Caco-2 (cell line): Measurements from ENCODE around the gene RPF1. TPM values are rescaled to one million over a fixed set of nuclear protein-coding genes. Genes with fewer than 3 reads are reported as not detected.

Experiments used
- BruUV-seq: library from RNA; stranded (reverse); fragments of 400-500 nt; replicated peaks from 2 replicates; lab custom pipeline; 2021; lab: Mats Ljungman, UMichigan
- CTCF ChIA-PET: fragments of 300-600 bp; sonication (Branson Sonifier 250); formaldehyde crosslinking; loops from one replicate; lab custom pipeline; 2022; ENCODE audit warnings: antibody characterized with exemption; lab: Charles Lee
- POLR2A ChIA-PET: fragments of 300-600 bp; sonication (Branson Sonifier 250); formaldehyde crosslinking; loops from one replicate; lab custom pipeline; 2022; ENCODE audit warnings: antibody characterized with exemption; lab: Charles Lee
- DNase-seq, 2 experiments: peaks; one replicate each; pipeline versions ENCODE4 v3.0.0 to v3.0.0-alpha.2; 2020 to 2022
- H3K27me3 ChIP-seq: replicated peaks from 2 replicates; pipeline ENCODE4 v1.6.0; 2011; ENCODE audit warnings: low read length; ENCODE audit not compliant: control insufficient read depth, insufficient read depth
- H3K36me3 ChIP-seq: 2 replicates; pipeline ENCODE4 v1.5.1; 2011; ENCODE audit warnings: low read length; ENCODE audit not compliant: control insufficient read depth, insufficient read depth
- H3K4me1 ChIP-seq: fragments of 250-450 bp; sonication (Bioruptor Pico); 2 replicates; pipeline ENCODE4 v1.5.1; 2020; ENCODE audit warnings: mild to moderate bottlenecking
- H3K4me3 ChIP-seq: 2 replicates; pipeline ENCODE4 v1.5.1; 2011; ENCODE audit warnings: low read depth, mild to moderate bottlenecking, control low read depth, low read length
- H3K9me3 ChIP-seq: fragments of 250-450 bp; sonication (Bioruptor Pico); 2 replicates; pipeline ENCODE4 v1.5.1; 2020; ENCODE audit warnings: mild to moderate bottlenecking, moderate library complexity
- H3K27ac Mint-ChIP-seq: one replicate; pipeline ENCODE4 v1.8.0; 2022; ENCODE audit warnings: mixed read lengths; ENCODE audit not compliant: unreplicated experiment
- H3K27me3 Mint-ChIP-seq: one replicate; pipeline ENCODE4 v1.8.0; 2022; ENCODE audit warnings: mixed read lengths; ENCODE audit not compliant: insufficient read depth, unreplicated experiment
- H3K36me3 Mint-ChIP-seq: one replicate; pipeline ENCODE4 v1.8.0; 2022; ENCODE audit warnings: mild to moderate bottlenecking, mixed read lengths; ENCODE audit not compliant: insufficient read depth, unreplicated experiment
- H3K4me1 Mint-ChIP-seq: one replicate; pipeline ENCODE4 v1.8.0; 2022; ENCODE audit warnings: low read depth, mixed read lengths; ENCODE audit not compliant: unreplicated experiment
- H3K4me3 Mint-ChIP-seq: one replicate; pipeline ENCODE4 v1.8.0; 2022; ENCODE audit warnings: mild to moderate bottlenecking, moderate library complexity, mixed read lengths; ENCODE audit not compliant: unreplicated experiment
- H3K9me3 Mint-ChIP-seq: one replicate; pipeline ENCODE4 v1.8.0; 2022; ENCODE audit warnings: mixed read lengths; ENCODE audit not compliant: unreplicated experiment
- intact Hi-C: fragments of 100-400 bp; cut with micrococcal nuclease; formaldehyde crosslinking; loops from one replicate; pipeline ENCODE4 v1.10.0; 2022; ENCODE audit not compliant: unreplicated experiment
- total RNA-seq: library from RNA; stranded (reverse); gene quantifications from 2 replicates; pipeline ENCODE4 v1.2.3, GENCODE V29; 2022
- TF ChIP-seq, protein P1 (sequence below), 2 experiments: fragments of 200-600 bp in 1 of 2; IDR thresholded peaks; 1 replicate in 1 of 2; 2 replicates in 1 of 2; pipeline versions ENCODE4 v1.5.1 to v1.8.0; 2011 to 2022; ENCODE audit warnings: antibody characterized with exemption in 1 of 2, control low read depth in 1 of 2, inconsistent platforms in 1 of 2, low read depth in 1 of 2, low read length in 1 of 2, mild to moderate bottlenecking in 1 of 2, moderate library complexity in 1 of 2; ENCODE audit not compliant: insufficient read depth in 1 of 2, severe bottlenecking in 1 of 2, unreplicated experiment in 1 of 2

Gene RPF1
- total RNA-seq, 1 experiment from 2014 or later: 15.7 TPM

DNA sequence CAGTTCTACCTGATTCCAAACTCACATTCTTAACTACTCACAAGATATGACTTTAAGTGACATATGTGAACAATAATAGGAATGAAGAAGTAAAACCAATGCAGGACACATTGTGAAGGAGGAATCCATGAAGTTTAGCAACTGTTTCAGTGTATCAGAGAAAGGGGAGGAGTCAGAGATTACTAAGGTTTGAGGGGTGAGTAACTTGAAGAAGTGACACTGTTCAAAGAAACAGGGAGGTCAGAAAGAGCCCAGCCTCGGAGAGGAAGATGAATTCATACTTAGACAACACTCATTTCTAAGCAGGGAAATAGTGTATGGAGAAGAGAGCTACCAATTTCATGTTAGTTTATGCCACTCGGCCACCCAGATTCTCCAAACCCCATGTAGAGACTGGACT is 28.2 kb upstream of the RPF1 start:
- DNase-seq: no peak
- intact Hi-C loops: no loop called here
- Mint-ChIP-seq H3K27me3 (peaks cover 3% of the 10 kb centered on the region), H3K4me1 (no peaks in the 10 kb centered on the region), H3K4me3 (no peak overlapping the region), H3K27ac (no peak overlapping the region), H3K36me3 (no peaks in the 10 kb centered on the region), H3K9me3 (no peaks in the 10 kb centered on the region)
- Histone ChIP-seq H3K4me3 (no peak overlapping the region), H3K27me3 (no peaks in the 10 kb centered on the region), H3K9me3 (no peaks in the 10 kb centered on the region), H3K36me3 (no peaks in the 10 kb centered on the region), H3K4me1 (no peaks in the 10 kb centered on the region)
- TF ChIP-seq, protein P1, sequence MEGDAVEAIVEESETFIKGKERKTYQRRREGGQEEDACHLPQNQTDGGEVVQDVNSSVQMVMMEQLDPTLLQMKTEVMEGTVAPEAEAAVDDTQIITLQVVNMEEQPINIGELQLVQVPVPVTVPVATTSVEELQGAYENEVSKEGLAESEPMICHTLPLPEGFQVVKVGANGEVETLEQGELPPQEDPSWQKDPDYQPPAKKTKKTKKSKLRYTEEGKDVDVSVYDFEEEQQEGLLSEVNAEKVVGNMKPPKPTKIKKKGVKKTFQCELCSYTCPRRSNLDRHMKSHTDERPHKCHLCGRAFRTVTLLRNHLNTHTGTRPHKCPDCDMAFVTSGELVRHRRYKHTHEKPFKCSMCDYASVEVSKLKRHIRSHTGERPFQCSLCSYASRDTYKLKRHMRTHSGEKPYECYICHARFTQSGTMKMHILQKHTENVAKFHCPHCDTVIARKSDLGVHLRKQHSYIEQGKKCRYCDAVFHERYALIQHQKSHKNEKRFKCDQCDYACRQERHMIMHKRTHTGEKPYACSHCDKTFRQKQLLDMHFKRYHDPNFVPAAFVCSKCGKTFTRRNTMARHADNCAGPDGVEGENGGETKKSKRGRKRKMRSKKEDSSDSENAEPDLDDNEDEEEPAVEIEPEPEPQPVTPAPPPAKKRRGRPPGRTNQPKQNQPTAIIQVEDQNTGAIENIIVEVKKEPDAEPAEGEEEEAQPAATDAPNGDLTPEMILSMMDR (IDR thresholded peaks at IDR 0.05; ENCODE audit: insufficient read depth in 1 of 2, low read depth in 1 of 2, low read length in 1 of 2, severe bottlenecking in 1 of 2, unreplicated experiment in 1 of 2): no peak
- ChIA-PET CTCF (no interaction called here), POLR2A (no interaction called here)
- BruUV-seq: no TSS peak

DNA sequence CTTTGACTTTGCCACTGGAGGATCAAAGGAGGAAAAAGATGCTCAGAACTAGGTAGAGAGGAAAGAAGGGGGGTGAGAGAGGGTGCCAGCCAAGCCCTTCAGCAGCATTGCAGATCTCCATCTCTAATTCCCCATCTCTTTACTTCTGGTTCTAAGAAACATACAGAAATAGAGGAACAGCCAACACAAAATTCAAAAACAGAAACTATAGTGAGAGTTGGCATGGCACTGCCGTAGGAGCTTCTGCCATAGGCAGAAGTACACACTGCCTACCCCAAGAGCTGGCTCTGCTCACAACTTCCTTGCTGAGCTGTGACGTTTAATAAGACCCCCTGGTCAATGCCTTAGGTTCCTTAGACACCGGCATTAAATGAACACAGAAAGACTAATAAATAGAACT is 26.6 kb upstream of the RPF1 start:
- H3K27me3 ChIP-seq: no peaks in the 10 kb centered on the region
- DNase-seq: no peak
- H3K9me3 ChIP-seq: no peaks in the 10 kb centered on the region
- CTCF ChIA-PET: no interaction called here
- H3K4me3 Mint-ChIP-seq: no peak overlapping the region
- H3K36me3 Mint-ChIP-seq: no peaks in the 10 kb centered on the region
- no peak overlapping the region for H3K4me3 ChIP-seq
- H3K4me1 Mint-ChIP-seq: no peaks in the 10 kb centered on the region
- no peak overlapping the region for H3K27ac Mint-ChIP-seq
- no TSS peak for BruUV-seq
- TF ChIP-seq, protein P1 (IDR thresholded peaks at IDR 0.05; ENCODE audit: insufficient read depth in 1 of 2, low read depth in 1 of 2, low read length in 1 of 2, severe bottlenecking in 1 of 2, unreplicated experiment in 1 of 2): no peak
- H3K9me3 Mint-ChIP-seq: no peaks in the 10 kb centered on the region
- no peaks in the 10 kb centered on the region for H3K36me3 ChIP-seq
- H3K4me1 ChIP-seq: no peaks in the 10 kb centered on the region
- intact Hi-C loops: no loop called here
- H3K27me3 Mint-ChIP-seq: peaks cover 6% of the 10 kb centered on the region
- POLR2A ChIA-PET: no interaction called here

DNA sequence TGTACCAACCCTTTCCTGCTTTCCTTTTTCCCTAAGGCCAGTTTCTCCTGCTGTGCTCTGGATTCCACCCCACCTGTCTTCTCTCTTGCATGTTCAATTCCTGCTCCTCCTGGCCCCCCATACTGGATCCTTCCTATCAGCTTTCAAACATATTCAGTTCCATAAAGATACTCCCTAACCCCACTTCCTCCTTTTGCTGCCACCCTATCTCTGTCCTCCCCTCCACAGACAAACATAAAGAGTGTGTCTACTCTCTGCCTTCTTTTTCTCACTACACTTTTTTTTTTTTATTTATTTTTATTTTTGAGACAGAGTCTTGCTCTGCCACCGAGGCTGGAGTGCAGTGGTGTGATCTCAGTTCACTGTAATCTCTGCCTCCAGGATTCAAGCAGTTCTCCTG is 16.9 kb upstream of the RPF1 start:
- Mint-ChIP-seq H3K9me3 (no peaks in the 10 kb centered on the region), H3K27ac (no peak overlapping the region), H3K27me3 (peaks cover 12% of the 10 kb centered on the region), H3K36me3 (no peaks in the 10 kb centered on the region), H3K4me1 (no peaks in the 10 kb centered on the region), H3K4me3 (no peak overlapping the region)
- H3K4me3 ChIP-seq: no peak overlapping the region
- H3K27me3 ChIP-seq: no peaks in the 10 kb centered on the region
- ChIA-PET CTCF (no interaction called here), POLR2A (no interaction called here)
- TF ChIP-seq, protein P1 (IDR thresholded peaks at IDR 0.05; ENCODE audit: insufficient read depth in 1 of 2, low read depth in 1 of 2, low read length in 1 of 2, severe bottlenecking in 1 of 2, unreplicated experiment in 1 of 2): no peak
- intact Hi-C loops: no loop called here
- H3K4me1 ChIP-seq: no peaks in the 10 kb centered on the region
- no peaks in the 10 kb centered on the region for H3K36me3 ChIP-seq
- no peaks in the 10 kb centered on the region for H3K9me3 ChIP-seq
- no TSS peak for BruUV-seq
- DNase-seq: no peak
